C4-2B (cell line): ENCODE measurements around the gene PTCHD1.

ENCODE experiments used
- CTCF ChIP-seq: fragments of 450-650 bp; conservative IDR thresholded peaks from 2 replicates; pipeline ENCODE4 v1.5.1; 2017; ENCODE audit warnings: mild to moderate bottlenecking
- ZFX ChIP-seq: fragments of 450-650 bp; IDR thresholded peaks from 2 replicates; pipeline ENCODE4 v1.6.1; 2017

GRCh38 chrX:23338334-23338733, 3.7 kb downstream of the PTCHD1 start:
- TF ChIP-seq CTCF (no peak), ZFX (no peak)
